GM21786 (cell line): ENCODE data around the gene SCN2A.
A peak's percentile ranks its signal among the peaks of the same experiment; 100 is the strongest.

Experiments used
- ATAC-seq: cut with Tn5 transposase; IDR thresholded peaks from one replicate; pipeline ENCODE4 v1.9.1; 2021; ENCODE audit not compliant: unreplicated experiment

SCN2A gene

DNA sequence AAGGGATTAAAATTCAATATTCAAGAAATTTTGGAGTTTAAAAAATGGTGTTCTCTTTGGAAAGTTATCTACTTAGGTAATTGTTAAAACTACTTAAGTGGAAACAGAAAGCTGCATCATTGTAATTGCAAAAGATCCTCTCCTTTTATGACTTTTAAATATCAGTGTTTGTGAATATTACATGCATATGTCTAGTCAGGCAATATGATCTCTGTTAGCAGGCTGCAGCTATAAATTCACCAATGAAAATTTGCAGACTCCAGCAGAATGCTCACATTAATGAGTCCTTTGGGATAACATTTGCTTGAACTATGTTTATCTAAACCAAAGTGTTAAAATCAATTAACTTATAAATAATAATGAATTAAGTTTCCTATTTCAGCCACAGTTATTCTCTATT is 171.1 kb downstream of the SCN2A start:
- no peak for ATAC-seq

DNA sequence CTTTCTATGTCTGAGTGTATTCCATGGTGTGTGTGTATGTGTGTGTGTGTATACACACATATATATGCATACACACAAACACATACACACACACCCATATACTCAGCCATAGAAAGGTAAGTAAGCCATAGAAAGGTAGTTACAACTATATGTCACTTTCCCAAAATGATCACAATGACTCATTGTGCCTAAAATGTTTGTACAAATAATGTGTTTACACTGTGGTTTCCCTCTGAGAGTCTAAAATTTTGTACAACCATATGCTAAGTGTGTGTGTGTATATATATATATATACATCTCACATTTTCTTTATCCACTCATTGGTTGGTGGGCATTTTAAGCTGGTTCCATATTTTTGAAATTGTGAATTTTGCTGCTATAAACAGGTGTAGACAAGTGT is 175.0 kb downstream of the SCN2A start:
- ATAC-seq: no peak

DNA sequence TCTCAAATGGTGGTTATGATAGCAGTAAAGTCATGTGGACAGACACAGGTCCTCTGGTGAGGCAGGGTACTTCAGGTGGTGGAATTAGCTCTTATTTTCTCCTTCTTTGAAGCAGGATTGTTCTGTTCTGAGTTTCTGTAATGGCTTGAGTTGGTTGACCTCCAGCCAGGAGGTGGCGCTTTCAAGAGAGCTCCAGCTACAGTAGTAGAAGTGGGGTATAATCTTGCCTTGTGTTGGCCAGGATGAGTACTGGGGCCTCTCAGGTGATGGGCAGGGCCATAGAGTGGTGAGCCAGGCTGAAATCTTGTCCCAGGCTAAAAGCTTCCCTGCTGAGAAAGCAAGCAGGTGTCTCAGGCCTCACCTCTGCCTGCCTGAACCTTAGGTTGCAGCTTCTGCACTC is 177.8 kb downstream of the SCN2A start:
- ATAC-seq: no peak

DNA sequence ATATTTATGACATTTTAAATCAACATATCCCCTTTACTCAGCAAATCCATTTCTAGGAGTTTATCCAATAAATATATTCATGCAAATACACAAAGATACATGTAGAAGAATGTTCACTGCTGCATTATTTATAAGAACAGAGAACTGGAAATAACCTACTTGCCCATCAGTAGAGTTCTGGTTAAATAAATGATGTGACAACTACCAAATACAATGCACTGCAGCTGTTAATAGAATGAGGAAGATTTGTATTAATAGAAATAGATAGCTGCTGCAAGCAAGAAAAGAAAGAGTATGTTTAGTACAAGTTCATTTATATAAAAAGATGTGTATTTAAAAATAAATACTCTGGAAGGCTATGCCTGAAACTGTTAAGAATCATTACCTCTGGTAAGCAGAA is 181.0 kb downstream of the SCN2A start:
- no peak for ATAC-seq

DNA sequence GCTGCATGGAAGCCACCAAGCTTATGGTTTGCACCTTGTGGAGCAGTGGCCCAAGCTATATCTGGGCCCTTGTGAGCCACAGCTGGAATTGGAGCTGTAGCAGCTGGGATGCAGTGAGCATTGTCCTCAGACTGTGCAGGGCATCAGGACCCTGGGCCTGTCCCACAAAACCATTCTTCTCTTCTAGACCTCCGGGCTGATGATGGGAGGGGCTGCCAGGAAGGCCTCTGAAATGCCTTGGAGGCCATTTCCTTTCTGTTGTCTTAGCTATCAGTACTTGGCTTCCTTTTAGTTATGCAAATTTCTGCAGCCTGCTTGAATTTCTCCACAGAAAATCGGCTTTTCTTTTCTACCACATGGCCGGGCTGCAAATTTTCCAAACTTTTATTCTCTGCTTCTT is 183.9 kb downstream of the SCN2A start:
- no peak for ATAC-seq

DNA sequence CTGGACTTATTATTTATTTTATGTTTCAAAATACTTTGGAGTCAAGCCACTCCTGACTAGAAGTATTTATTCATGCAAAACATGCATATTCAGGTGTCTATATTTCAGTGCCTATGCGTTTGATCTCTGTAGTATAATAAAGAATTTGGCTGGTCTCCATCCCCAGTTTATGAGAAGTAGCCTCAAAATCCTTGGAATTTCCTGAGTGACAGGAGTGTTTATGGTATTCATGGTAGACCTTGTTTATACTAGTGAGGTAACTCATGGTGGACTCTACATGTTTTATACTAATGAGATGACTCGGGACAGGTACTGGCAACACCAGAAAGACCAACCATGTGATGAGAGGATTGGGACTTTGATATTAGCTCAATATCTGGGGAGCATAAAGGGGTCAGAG is 186.3 kb downstream of the SCN2A start:
- no peak for ATAC-seq

DNA sequence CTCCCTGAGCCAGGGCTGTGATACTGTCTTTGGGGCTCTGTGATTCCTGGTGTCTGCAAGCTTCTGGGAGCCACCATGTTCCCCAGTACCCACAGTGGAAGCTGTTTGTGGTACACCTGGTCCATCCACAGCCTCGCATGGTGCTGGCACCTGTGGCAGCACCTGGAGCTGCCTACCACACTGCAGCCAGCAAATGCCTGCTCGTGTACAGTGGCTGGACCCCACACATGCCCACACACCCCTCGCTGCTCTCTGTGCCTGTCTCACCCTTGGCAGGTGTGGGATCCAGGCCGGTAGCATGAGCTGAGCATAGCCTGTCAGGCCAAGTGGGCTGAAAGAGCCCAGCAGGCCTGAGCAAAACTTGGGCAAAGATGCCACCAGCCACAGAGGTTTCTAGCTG is 188.5 kb downstream of the SCN2A start:
- no peak for ATAC-seq

DNA sequence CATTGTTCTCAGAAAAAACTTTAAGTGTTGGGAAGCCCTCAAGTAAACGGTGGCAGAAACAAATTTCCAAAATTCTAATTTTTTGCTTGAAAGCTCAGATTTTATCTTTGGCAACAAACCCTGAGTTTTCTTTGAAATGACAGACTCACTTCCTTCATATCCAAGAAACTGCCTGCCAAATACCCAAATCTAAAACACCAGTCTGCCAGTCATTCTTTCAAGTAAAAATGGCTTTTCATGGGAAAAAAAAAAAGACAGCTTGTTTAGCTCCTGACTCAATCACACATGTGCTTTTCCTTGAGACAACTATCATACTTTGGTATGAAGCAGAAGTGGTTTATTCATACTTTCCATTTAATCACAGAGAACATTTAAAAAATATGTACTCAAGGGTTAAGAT is 189.7 kb downstream of the SCN2A start:
- ATAC-seq: no peak

DNA sequence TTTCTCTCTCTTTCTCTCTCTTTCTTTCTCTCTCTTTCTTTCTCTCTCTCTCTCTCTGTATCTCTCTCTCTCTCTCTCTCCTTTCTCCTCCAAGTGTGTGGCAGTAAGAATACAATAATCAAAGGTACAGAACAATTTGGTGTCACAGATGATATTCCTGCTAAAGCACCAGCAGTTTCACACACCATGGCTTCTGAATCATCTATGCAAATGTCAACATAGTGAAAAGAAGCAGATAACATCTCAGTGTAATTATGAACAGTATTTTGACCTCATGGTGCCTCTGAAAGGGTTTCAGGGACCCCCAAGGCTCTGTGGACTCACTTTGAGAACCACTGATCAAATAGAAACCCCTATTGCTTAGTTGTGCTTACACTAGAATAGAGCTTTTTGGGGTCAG is 191.8 kb downstream of the SCN2A start:
- ATAC-seq: no peak

DNA sequence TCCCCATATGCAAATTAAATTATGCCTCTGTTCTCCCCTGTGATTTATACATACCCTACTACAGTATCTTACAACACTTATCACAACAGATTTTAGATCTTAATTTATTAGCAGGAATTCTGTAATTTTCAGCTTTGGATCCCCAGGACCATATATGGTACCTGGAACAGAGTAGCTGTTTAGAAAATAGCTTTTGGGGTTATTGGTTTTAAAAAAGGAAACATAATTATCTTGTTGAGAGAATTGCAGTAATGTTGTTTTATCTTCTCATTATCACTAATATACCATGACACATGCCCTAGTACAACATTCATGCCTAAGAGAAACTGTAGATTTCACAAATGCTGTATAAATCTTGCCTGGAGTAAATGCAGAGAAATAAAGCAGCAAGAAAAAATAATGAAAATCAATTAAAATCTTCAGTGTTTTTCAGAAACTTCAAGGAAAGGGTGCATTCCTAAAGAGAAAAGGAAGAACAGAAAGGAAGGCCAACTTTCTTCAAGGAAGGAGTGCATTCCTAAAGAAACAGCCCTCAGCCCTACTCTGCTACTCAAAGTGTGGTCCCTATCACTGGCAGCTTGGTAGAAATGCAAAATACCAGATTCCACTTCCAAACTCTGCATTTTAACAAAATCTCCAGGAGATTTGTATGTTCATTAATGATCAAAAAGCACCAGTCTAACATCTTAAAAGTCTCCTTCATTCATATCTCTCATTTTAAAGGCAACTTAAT is 193.2 kb downstream of the SCN2A start:
- ATAC-seq: no peak

DNA sequence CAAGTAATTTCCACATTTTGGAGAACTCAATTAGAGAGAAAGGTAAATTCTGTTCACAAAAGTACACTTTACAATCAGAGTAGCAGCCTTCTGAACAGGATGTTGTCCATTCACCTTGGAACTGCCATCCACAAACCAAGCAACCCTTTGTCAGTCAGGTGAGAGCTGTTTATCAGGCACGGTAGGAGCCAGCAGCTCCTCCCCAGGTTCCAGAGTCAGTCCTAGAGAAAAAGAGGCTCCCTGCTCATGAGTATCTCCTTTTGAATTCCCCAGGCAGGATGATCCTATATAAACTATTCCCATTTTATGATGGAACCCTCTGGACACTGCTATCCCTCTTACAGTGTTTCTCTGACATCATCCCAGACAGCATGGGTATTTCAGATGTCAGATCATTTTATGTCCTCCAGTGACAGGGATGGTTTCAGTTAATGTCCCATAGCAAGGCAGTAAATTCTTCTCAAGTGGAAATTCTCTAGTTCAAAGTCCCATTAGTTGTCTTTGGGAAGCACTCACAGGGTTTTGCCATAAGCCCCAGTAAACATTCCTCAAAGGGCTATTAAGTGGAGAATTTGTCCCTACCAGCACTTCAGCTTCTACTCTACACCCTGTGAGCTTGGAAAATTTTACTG is 195.8 kb downstream of the SCN2A start:
- no peak for ATAC-seq

DNA sequence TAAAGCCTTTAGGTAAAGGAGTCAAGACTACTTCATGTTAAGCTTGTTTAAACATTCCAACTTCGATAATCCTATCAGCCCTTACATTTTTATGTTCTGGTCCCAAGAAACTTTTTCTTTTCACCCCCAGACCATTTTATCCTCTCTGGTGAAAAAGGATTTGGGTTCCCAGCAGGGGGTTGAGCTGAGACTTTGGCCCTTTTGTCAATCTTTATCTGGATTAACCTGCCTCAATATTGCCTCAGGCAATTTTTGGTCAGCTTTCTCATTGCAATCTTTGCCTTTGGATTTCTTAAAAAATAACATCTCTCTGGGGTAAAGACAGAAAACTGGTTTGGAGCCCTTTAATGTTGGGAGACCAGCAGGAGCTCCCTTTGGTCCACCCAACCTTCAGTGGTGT is 196.4 kb downstream of the SCN2A start:
- no peak for ATAC-seq

DNA sequence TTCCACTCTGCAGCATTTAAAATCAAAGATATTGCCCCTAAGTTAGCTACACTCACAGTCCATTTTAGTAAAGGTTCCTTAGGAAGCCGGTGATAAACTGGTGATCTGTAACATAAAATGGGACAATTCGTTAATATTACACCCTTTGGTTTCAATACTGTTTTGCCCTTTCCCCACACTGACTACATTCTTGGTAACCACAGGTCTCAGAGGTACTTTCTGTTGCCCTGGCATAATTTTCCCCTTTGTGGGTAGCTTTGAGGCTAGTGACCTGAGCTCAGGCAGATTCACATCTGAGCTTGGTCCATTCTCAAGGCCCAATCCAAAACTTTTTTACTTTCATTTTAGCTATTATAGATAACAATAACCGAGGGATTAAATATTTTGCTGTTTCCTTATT is 197.3 kb downstream of the SCN2A start:
- peak; percentile 73 for ATAC-seq

DNA sequence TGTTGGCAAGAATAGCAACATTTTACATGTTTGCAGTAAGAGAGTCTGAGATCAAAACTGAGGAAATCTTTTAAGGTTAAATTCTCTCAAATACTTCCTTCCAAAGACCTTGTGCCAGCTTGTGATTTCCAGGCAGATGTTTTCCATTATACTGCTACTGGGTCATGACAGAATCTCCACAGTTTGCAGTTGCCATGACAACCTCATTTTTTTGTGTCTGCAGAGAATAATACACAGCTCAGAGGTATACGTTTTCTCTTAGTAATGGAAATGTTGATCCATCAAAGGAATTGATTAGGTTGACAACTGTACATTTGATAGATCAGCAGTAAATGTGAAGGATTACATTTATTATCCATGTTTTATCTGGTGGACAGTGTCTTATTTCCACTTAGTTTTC is 201.2 kb downstream of the SCN2A start:
- ATAC-seq: no peak
